HG02885 (cell line): ENCODE data around the gene SPDYE1.

Source experiments
- ATAC-seq: cut with Tn5 transposase; IDR thresholded peaks from one replicate; pipeline ENCODE4 v1.9.1; 2021; ENCODE audit warnings: mild to moderate bottlenecking; ENCODE audit not compliant: unreplicated experiment, poor library complexity

The SPDYE1 gene

GRCh38 chr7:44059219-44060090, 61.8 kb downstream of the SPDYE1 start:
- peak; percentile 87 for ATAC-seq
